HepG2 (cell line): Measurements from ENCODE around the gene ZNF394. TPM values are rescaled to one million over a fixed set of nuclear protein-coding genes. Genes with fewer than 3 reads are reported as not detected.

ENCODE experiments used
- ATAC-seq: fragments of 200-7000 bp; cut with Tn5 transposase; 3 replicates; pipeline ENCODE4 v1.9.1; 2020; ENCODE audit warnings: mild to moderate bottlenecking, moderate library complexity
- BruUV-seq: library from RNA; stranded (reverse); fragments of 400-500 nt; replicated peaks from 2 replicates; lab custom pipeline; 2021; lab: Mats Ljungman, UMichigan
- CTCF ChIA-PET: fragments of 300-600 bp; formaldehyde crosslinking; extraction: SDS; loops from one replicate; lab custom pipeline; 2021; ENCODE audit warnings: low total read pairs, inconsistent platforms, low intra/inter-chr PET ratio; lab: Yijun Ruan, JAX
- POLR2A ChIA-PET: fragments of 350-600 bp; sonication (Branson Sonifier 250); formaldehyde crosslinking; loops from one replicate; lab custom pipeline; 2020; ENCODE audit warnings: antibody characterized with exemption, inconsistent platforms; lab: Yijun Ruan, JAX
- DNase-seq: peaks from one replicate; pipeline ENCODE4 v3.0.0-alpha.2; 2015; ENCODE audit warnings: low spot score
- FAIRE-seq: peaks from 3 replicates; lab custom pipeline; 2011; peaks lifted over from hg19 to GRCh38; lab: Jason Lieb, UNC
- H2AFZ ChIP-seq: one replicate; pipeline ENCODE4 v1.6.1; 2011; ENCODE audit warnings: low read length, inconsistent platforms
- H3K27ac ChIP-seq: fragments of 300-600 bp; 3 replicates; pipeline ENCODE4 v1.8.0; 2011; ENCODE audit warnings: mixed run types, mild to moderate bottlenecking, mixed read lengths, low read length, inconsistent platforms; ENCODE audit not compliant: insufficient read depth; ENCODE audit errors: extremely low read length
- H3K27me3 ChIP-seq, 2 experiments: fragments of 200-600 bp in 1 of 2; 2 replicates in 1 of 2; 3 replicates in 1 of 2; pipeline versions ENCODE4 v1.6.0 to v1.8.0; 2011; ENCODE audit warnings: low read length in 2 of 2, mild to moderate bottlenecking in 2 of 2, moderate library complexity in 2 of 2, inconsistent platforms in 1 of 2; ENCODE audit not compliant: insufficient read depth in 2 of 2, control insufficient read depth in 1 of 2
- H3K36me3 ChIP-seq, 2 experiments: fragments of 200-600 bp in 1 of 2; replicated peaks in 1 of 2; 2 replicates in 1 of 2; 3 replicates in 1 of 2; pipeline versions ENCODE4 v1.5.1 to v1.8.0; 2011; ENCODE audit warnings: low read length in 2 of 2, inconsistent platforms in 1 of 2; ENCODE audit not compliant: insufficient read depth in 2 of 2, control insufficient read depth in 1 of 2
- H3K4me1 ChIP-seq: 2 replicates; pipeline ENCODE4 v1.5.1; 2012; ENCODE audit warnings: low read length, inconsistent platforms; ENCODE audit not compliant: insufficient read depth
- H3K4me2 ChIP-seq: 2 replicates; pipeline ENCODE4 v1.6.0; 2011; ENCODE audit warnings: low read depth, low read length, inconsistent platforms
- H3K4me3 ChIP-seq, 3 experiments: fragments of 200-600 bp in 1 of 3; sonication (generic), shearing (Covaris generic) in 1 of 3; replicated peaks in 1 of 3; 2 replicates each; pipeline ENCODE4 v1.5.1; 2011 to 2016; ENCODE audit warnings: low read length in 3 of 3, inconsistent platforms in 2 of 3, low read depth in 2 of 3, mild to moderate bottlenecking in 2 of 3, control low read depth in 1 of 3, mixed read lengths in 1 of 3; ENCODE audit not compliant: insufficient read depth in 1 of 3
- H3K79me2 ChIP-seq: one replicate; pipeline ENCODE4 v1.6.1; 2011; ENCODE audit warnings: low read length, inconsistent platforms; ENCODE audit not compliant: insufficient read depth
- H3K9ac ChIP-seq: 2 replicates; pipeline ENCODE4 v1.6.0; 2011; ENCODE audit warnings: mild to moderate bottlenecking, low read depth, low read length, inconsistent platforms; ENCODE audit not compliant: insufficient read depth
- H3K9me3 ChIP-seq: 2 replicates; pipeline ENCODE4 v1.5.1; 2012; ENCODE audit warnings: mild to moderate bottlenecking, low read length
- H4K20me1 ChIP-seq: 2 replicates; pipeline ENCODE4 v1.6.0; 2011; ENCODE audit warnings: inconsistent platforms, mild to moderate bottlenecking, low read length, moderate library complexity; ENCODE audit not compliant: insufficient read depth
- ARID4A ChIP-seq: sonication (generic); formaldehyde crosslinking; IDR thresholded peaks from 2 replicates; pipeline ENCODE4 v1.5.0; 2020; ENCODE audit warnings: mild to moderate bottlenecking, missing genetic modification reagents, borderline replicate concordance
- CEBPB ChIP-seq: IDR thresholded peaks from 2 replicates; pipeline ENCODE4 v1.6.1; 2011; ENCODE audit warnings: low read depth, low read length, improper control_type of control experiment, borderline replicate concordance
- GFI1 ChIP-seq: sonication (generic); formaldehyde crosslinking; IDR thresholded peaks from 2 replicates; pipeline ENCODE4 v1.5.0; 2020; ENCODE audit warnings: missing genetic modification reagents, mild to moderate bottlenecking, borderline replicate concordance
- GMEB1 ChIP-seq: sonication (generic); formaldehyde crosslinking; IDR thresholded peaks from 2 replicates; pipeline ENCODE4 v1.5.1; 2020; ENCODE audit warnings: missing genetic modification reagents, mild to moderate bottlenecking, borderline replicate concordance
- HMGXB4 ChIP-seq, 2 experiments: sonication (generic) in 1 of 2; formaldehyde crosslinking in 1 of 2; IDR thresholded peaks; 2 replicates each; pipeline versions ENCODE4 v1.4.0 to v1.6.1; 2018 to 2020; ENCODE audit warnings: missing genetic modification reagents in 2 of 2, borderline replicate concordance in 1 of 2, low read depth in 1 of 2, mild to moderate bottlenecking in 1 of 2, missing biosample characterization in 1 of 2
- KMT2B ChIP-seq: IDR thresholded peaks from 2 replicates; pipeline ENCODE4 v1.6.1; 2016; ENCODE audit warnings: missing genetic modification reagents, missing compliant biosample characterization
- ZFP91 ChIP-seq: sonication (generic); formaldehyde crosslinking; IDR thresholded peaks from 2 replicates; pipeline ENCODE4 v1.9.0; 2022; ENCODE audit warnings: missing genetic modification reagents, mild to moderate bottlenecking, borderline replicate concordance
- ZNF574 ChIP-seq: sonication (generic); formaldehyde crosslinking; IDR thresholded peaks from 2 replicates; pipeline ENCODE4 v1.4.0; 2020; ENCODE audit warnings: missing genetic modification reagents
- WGBS: methylation state at CpG from one replicate; pipeline ENCODE4 v1.1.6; 2017; ENCODE audit warnings: low lambda C conversion rate; 5-methylcytosine and 5-hydroxymethylcytosine counted together
- in situ Hi-C: cut with HindIII; loops from 2 replicates; pipeline ENCODE4 v1.10.0; 2017; ENCODE audit warnings: low pct_unique_long_range_greater_than_20kb; ENCODE audit not compliant: extremely low pct_ligation_motif_present
- intact Hi-C: fragments of 100-400 bp; cut with micrococcal nuclease; formaldehyde crosslinking; loops from one replicate; pipeline ENCODE4 v1.10.0; 2022; ENCODE audit not compliant: unreplicated experiment
- polyA plus RNA-seq, 8 experiments: library from polyadenylated mRNA; depleted of rRNA in 3 of 8; stranded (reverse) in 7 of 8; unstranded in 1 of 8; fragments of >200 nt; fragmentation: Illumina TruSeq in 4 of 8; extraction: Trizol in 4 of 8; gene quantifications; 2 replicates each; pipeline versions ENCODE4 v1.2.1 to v1.2.3, GENCODE V29; 2011 to 2016; ENCODE audit warnings: low read depth in 4 of 8, missing spikeins in 1 of 8, mixed read lengths in 1 of 8; ENCODE audit not compliant: insufficient read depth in 1 of 8
- total RNA-seq, 5 experiments: library from RNA; depleted of rRNA; stranded (reverse); fragments of >200 nt; fragmentation: Illumina TruSeq; extraction: Trizol; gene quantifications; 2 replicates each; pipeline ENCODE4 v1.2.3, GENCODE V29; 2016; ENCODE audit warnings: low read depth in 1 of 5

Gene ZNF394
- total and polyA plus RNA-seq, 2 of the 13 experiments (the other 11 are each of a cell fraction or from before 2014, with no cell fraction given) = 7.8 to 19.6 TPM

GRCh38 chr7:99448855-99449254 lies 51.2 kb downstream of the ZNF394 start (continued):
- TF ChIP-seq HMGXB4 (CRISPR knock-in tag; IDR thresholded peaks at IDR 0.05; ENCODE audit: borderline replicate concordance in 1 of 2, low read depth in 1 of 2) = no peak

- H3K9ac ChIP-seq = no peak overlapping the region
- peaks cover 2% of the 10 kb centered on the region; the same call in 1 of the 2 replicates for H4K20me1 ChIP-seq
- DNase-seq = peak; percentile 51
- TF ChIP-seq KMT2B (no peak), ZFP91 (CRISPR knock-in tag) (peak; percentile 48), CEBPB (0 out of 2 replicates have a peak, but pooled peaks have one; percentile 3), GFI1 (CRISPR knock-in tag) (no peak), ARID4A (CRISPR knock-in tag) (peak; percentile 35; the same call in 1 of the 2 replicates), ZNF574 (CRISPR knock-in tag) (peak; percentile 77), GMEB1 (CRISPR knock-in tag) (no peak)
Measured at GRCh38 chr7:99447943-99448342, 52.1 kb downstream of the ZNF394 start.

More at GRCh38 chr7:99447943-99448342, 52.1 kb downstream of the ZNF394 start:
- CTCF ChIA-PET = no interaction called here
- Histone ChIP-seq H3K27ac (no peak overlapping the region), H3K4me2 (no peak overlapping the region), H3K9me3 (no peaks in the 10 kb centered on the region), H3K79me2 (no peaks in the 10 kb centered on the region), H3K36me3 (peaks cover 32 to 84% of the 10 kb centered on the region in 2 experiments), H3K27me3 (no peaks in the 10 kb centered on the region), H2AFZ (no peak overlapping the region), H3K4me1 (no peaks in the 10 kb centered on the region), H3K4me3 (no peak overlapping the region)
- WGBS = 62% methylated on average over 7 of the region's 10 CpGs
- peak; percentile 82 for ATAC-seq
- peak; percentile 60 for FAIRE-seq
- intact Hi-C loops = no loop called here
- POLR2A ChIA-PET = interaction anchor here (0.7 to 1.5 kb wide), 2 partner anchors 9 to 45 kb away, joined by 3 to 4 read pairs; partner anchors contain the start of genes CPSF4 and PTCD1
- no TSS peak for BruUV-seq
- in situ Hi-C loops = no loop called here
